K562 (cell line): Measurements from ENCODE around the gene KLRF1. TPM values are rescaled to one million over a fixed set of nuclear protein-coding genes. Genes with fewer than 3 reads are reported as not detected.

ENCODE experiments used
- ATAC-seq: fragments of 200-7000 bp; cut with Tn5 transposase; 3 replicates; pipeline ENCODE4 v1.9.1; 2020; ENCODE audit warnings: moderate library complexity
- BruUV-seq: library from RNA; stranded (reverse); fragments of 400-500 nt; replicated peaks from 2 replicates; lab custom pipeline; 2021; lab: Mats Ljungman, UMichigan
- CTCF ChIA-PET: fragments of 300-600 bp; formaldehyde crosslinking; extraction: SDS; loops from one replicate; lab custom pipeline; 2021; ENCODE audit warnings: low intra/inter-chr PET ratio; lab: Yijun Ruan, JAX
- POLR2A ChIA-PET: fragments of 300-600, 350-650 bp; sonication (Branson Sonifier 250); formaldehyde crosslinking; extraction: SDS; loops from one replicate; lab custom pipeline; 2021; ENCODE audit warnings: antibody characterized with exemption, inconsistent platforms; lab: Yijun Ruan, JAX
- DNase-seq, 4 experiments: peaks; one replicate each; pipeline versions ENCODE4 v3.0.0 to v3.0.0-alpha.2; 2011 to 2018; ENCODE audit warnings: low spot score in 3 of 4, mixed read lengths in 3 of 4; ENCODE audit errors: extremely low read depth in 1 of 4
- FAIRE-seq: peaks from 2 replicates; lab custom pipeline; 2011; peaks lifted over from hg19 to GRCh38; lab: Jason Lieb, UNC
- H2AFZ ChIP-seq: 2 replicates; pipeline ENCODE4 v1.6.0; 2011; ENCODE audit warnings: low read depth, low read length, control low read depth, inconsistent platforms
- H3K27ac ChIP-seq: fragments of 200-600 bp; 3 replicates; pipeline ENCODE4 v1.8.0; 2011; ENCODE audit warnings: low read depth, mild to moderate bottlenecking, control low read depth, inconsistent platforms, low read length, moderate library complexity, mixed read lengths; ENCODE audit errors: extremely low read depth
- H3K27me3 ChIP-seq, 2 experiments: fragments of 300-600 bp in 1 of 2; 2 replicates in 1 of 2; 3 replicates in 1 of 2; pipeline versions ENCODE4 v1.6.0 to v1.8.0; 2011; ENCODE audit warnings: inconsistent platforms in 2 of 2, low read length in 2 of 2, mild to moderate bottlenecking in 1 of 2, mixed read lengths in 1 of 2, moderate library complexity in 1 of 2; ENCODE audit not compliant: control insufficient read depth in 2 of 2, insufficient read depth in 2 of 2
- H3K36me3 ChIP-seq: fragments of 300-600 bp; 3 replicates; pipeline ENCODE4 v1.8.0; 2011; ENCODE audit warnings: mild to moderate bottlenecking, low read length, inconsistent platforms; ENCODE audit not compliant: control insufficient read depth, insufficient read depth
- H3K4me1 ChIP-seq, 2 experiments: fragments of 200-600 bp in 1 of 2; replicated peaks in 1 of 2; 2 replicates in 1 of 2; 3 replicates in 1 of 2; pipeline versions ENCODE4 v1.5.1 to v1.8.0; 2011; ENCODE audit warnings: inconsistent platforms in 2 of 2, low read length in 2 of 2, mild to moderate bottlenecking in 1 of 2, mixed read lengths in 1 of 2, moderate library complexity in 1 of 2; ENCODE audit not compliant: control insufficient read depth in 2 of 2, insufficient read depth in 2 of 2
- H3K4me2 ChIP-seq: 2 replicates; pipeline ENCODE4 v1.6.1; 2011; ENCODE audit warnings: low read length, control low read depth, inconsistent platforms, mixed read lengths; ENCODE audit not compliant: insufficient read depth
- H3K4me3 ChIP-seq: fragments of 200-600 bp; sonication (generic), shearing (Covaris generic); 2 replicates; pipeline ENCODE4 v1.5.1; 2016; ENCODE audit warnings: control low read depth, inconsistent platforms
- H3K79me2 ChIP-seq: fragments of 200-600 bp; 3 replicates; pipeline ENCODE4 v1.8.0; 2011; ENCODE audit warnings: low read length, inconsistent platforms; ENCODE audit not compliant: control insufficient read depth, insufficient read depth
- H3K9ac ChIP-seq, 2 experiments: 2 replicates each; pipeline versions ENCODE4 v1.6.0 to v1.6.1; 2011; ENCODE audit warnings: low read depth in 2 of 2, low read length in 2 of 2, control low read depth in 1 of 2, inconsistent platforms in 1 of 2, mild to moderate bottlenecking in 1 of 2, mixed read lengths in 1 of 2; ENCODE audit not compliant: insufficient read depth in 1 of 2
- H3K9me1 ChIP-seq: one replicate; pipeline ENCODE4 v1.6.0; 2011; ENCODE audit warnings: inconsistent platforms, mild to moderate bottlenecking, low read length, moderate library complexity; ENCODE audit not compliant: control insufficient read depth, insufficient read depth
- H3K9me3 ChIP-seq: replicated peaks from 2 replicates; pipeline ENCODE4 v1.5.1; 2011; ENCODE audit warnings: low read depth, low read length, inconsistent platforms; ENCODE audit not compliant: control insufficient read depth, insufficient read depth
- H4K20me1 ChIP-seq: replicated peaks from 2 replicates; pipeline ENCODE4 v1.6.1; 2011; ENCODE audit warnings: low read length, inconsistent platforms, mixed read lengths; ENCODE audit not compliant: control insufficient read depth, insufficient read depth
- BACH1 ChIP-seq: fragments of 200-800 bp; sonication (Bioruptor generic); IDR thresholded peaks from 2 replicates; pipeline ENCODE4 v1.6.1; 2016; ENCODE audit warnings: missing genetic modification characterization, missing compliant biosample characterization
- RAD21 ChIP-seq, 2 experiments: fragments of 250-450 bp in 1 of 2; fragments of 450-650 bp in 1 of 2; sonication (Bioruptor Pico) in 1 of 2; formaldehyde crosslinking in 1 of 2; IDR thresholded peaks in 1 of 2; conservative IDR thresholded peaks in 1 of 2; 2 replicates each; pipeline versions ENCODE4 v1.4.0 to v1.8.0; 2020 to 2022; ENCODE audit warnings: mild to moderate bottlenecking in 2 of 2, moderate library complexity in 1 of 2
- SAFB ChIP-seq: fragments of 200-400 bp; formaldehyde crosslinking; IDR thresholded peaks from 2 replicates; pipeline ENCODE4 v1.6.1; 2017; ENCODE audit warnings: low read depth, low read length, borderline replicate concordance
- whole genome bisulfite sequencing: fragments of 100-300 bp; shearing (Covaris generic); methylation state at CpG from one replicate; pipeline ENCODE4 v1.1.6; 2016; ENCODE audit warnings: low coverage, mixed read lengths; ENCODE audit not compliant: insufficient coverage; ENCODE audit errors: missing lambda C conversion rate; 5-methylcytosine and 5-hydroxymethylcytosine counted together
- in situ Hi-C: fragments of 300-500 bp; cut with MboI; formaldehyde crosslinking; loops from 4 replicates; pipeline ENCODE4 v1.15.0; 2018; ENCODE audit warnings: inconsistent platforms, mixed read lengths
- intact Hi-C: fragments of 100-400 bp; cut with micrococcal nuclease; formaldehyde crosslinking; loops from 2 replicates; pipeline ENCODE4 v1.14.2; 2022
- polyA plus RNA-seq, 8 experiments: library from polyadenylated mRNA; depleted of rRNA in 4 of 8; stranded (reverse) in 5 of 8; unstranded in 3 of 8; fragments of >200 nt; fragmentation: Nextera tagmentation in 2 of 8; fragmentation: Illumina TruSeq in 1 of 8; extraction: Ambion mirVana in 2 of 8; extraction: Trizol in 1 of 8; gene quantifications; 2 replicates each; pipeline versions ENCODE4 v1.2.1 to v1.2.3, GENCODE V29; 2011 to 2014; ENCODE audit warnings: inconsistent platforms in 1 of 8, missing spikeins in 1 of 8
- total RNA-seq, 7 experiments: library from RNA; depleted of rRNA in 6 of 7; stranded (reverse); fragments of >200 nt in 6 of 7; fragmentation: Illumina TruSeq in 2 of 7; extraction: Trizol in 2 of 7; gene quantifications; 2 replicates each; pipeline versions ENCODE4 v1.2.1 to v1.2.3, GENCODE V29; 2011 to 2021; ENCODE audit warnings: low replicate concordance in 1 of 7
- TF ChIP-seq, protein P1 (sequence below): IDR thresholded peaks from 2 replicates; pipeline ENCODE4 v1.6.1; 2011; ENCODE audit warnings: borderline replicate concordance, low read depth, mild to moderate bottlenecking, moderate library complexity, low read length; ENCODE audit not compliant: insufficient read depth, poor library complexity, severe bottlenecking
- TF ChIP-seq, protein P2 (sequence below): sonication (generic); formaldehyde crosslinking; IDR thresholded peaks from 2 replicates; pipeline ENCODE4 v1.8.0; 2022; ENCODE audit warnings: mild to moderate bottlenecking, missing genetic modification reagents, borderline replicate concordance
- TF ChIP-seq, protein P3 (sequence below): fragments of 250-450 bp; sonication (Bioruptor Pico); IDR thresholded peaks from 2 replicates; pipeline ENCODE4 v1.4.0; 2020; ENCODE audit warnings: mild to moderate bottlenecking, moderate library complexity, borderline replicate concordance
- TF ChIP-seq, protein P4 (sequence below): fragments of 450-650 bp; IDR thresholded peaks from 2 replicates; pipeline ENCODE4 v1.6.1; 2018; ENCODE audit warnings: mild to moderate bottlenecking, low read depth; ENCODE audit not compliant: partially characterized antibody

Gene KLRF1
- total and polyA plus RNA-seq, 9 of the 15 experiments (the other 6 are each of a cell fraction or from before 2014, with no cell fraction given): 0.48 to 1.8 (median 1.1) TPM

DNA sequence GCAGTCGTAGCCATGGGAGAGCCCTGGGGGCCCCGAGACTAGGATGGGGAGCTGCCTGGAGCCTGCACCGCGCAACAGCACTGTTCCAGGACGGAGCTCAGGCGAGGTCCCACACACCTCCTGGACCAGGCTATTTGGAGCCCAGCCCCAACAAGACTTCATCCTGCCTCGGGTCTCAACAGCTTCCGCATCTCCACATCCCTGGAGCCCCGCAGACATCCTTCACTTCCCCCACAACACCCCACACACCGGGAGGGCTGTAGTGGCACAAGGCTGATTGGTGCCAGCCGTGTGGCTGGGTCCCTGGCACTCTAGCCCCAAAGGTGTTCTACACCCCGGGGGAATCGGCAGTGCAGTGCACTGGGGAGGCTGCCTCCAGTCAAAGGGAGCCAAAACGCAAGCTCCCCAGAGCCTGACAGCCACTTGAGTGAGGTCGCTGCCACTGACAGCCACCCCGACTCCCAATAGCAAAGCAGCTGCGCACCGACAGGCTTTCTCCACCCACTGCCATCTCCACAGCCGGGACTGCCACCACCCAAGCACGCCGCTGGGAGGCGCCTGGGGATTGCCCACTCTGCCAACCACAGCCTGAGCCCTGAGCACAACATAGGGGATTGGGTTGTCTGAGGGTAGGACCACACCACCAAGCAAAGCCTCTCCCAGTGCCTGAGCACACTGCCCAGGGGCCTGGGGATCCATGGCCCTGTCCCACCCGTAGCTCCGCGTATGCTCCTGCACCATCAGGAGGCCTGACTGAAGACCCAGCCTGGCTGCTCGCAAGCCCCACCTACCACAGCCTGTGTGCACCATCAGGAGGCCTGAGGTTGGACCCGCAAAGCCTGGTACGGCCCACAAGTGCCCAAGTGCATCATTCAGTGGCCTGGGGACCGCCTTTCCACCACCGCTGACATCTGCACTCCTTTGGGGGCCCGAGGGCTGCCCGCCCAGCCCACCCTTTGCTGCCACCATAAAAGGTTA, 13.2 kb upstream of the KLRF1 start:
- no peaks in the 10 kb centered on the region for H3K9me1 ChIP-seq
- no TSS peak for BruUV-seq
- ChIA-PET POLR2A (interaction anchor here (0.6 kb wide), 2 partner anchors 14 to 24 kb away, joined by 4 read pairs; no protein-coding TSS in a partner anchor), CTCF (interaction anchor here (1.2 kb wide), 1 partner anchor 112 kb away, joined by 3 read pairs; no protein-coding TSS in a partner anchor)
- H3K9me3 ChIP-seq: no peaks in the 10 kb centered on the region
- H3K27ac ChIP-seq: no peak overlapping the region
- intact Hi-C loops (loop anchor here (1.0 kb wide), 2 partner anchors 94 to 111 kb away; no protein-coding TSS in a partner anchor), in situ Hi-C loops (loop anchor here (25.0 kb wide), 1 partner anchor 323 kb away; the partner anchor contains the start of gene CLEC7A)
- peak overlapping the region in 1 of 2 experiments; percentile 81; a peak in 2 of 4 replicates for H3K9ac ChIP-seq
- H3K79me2 ChIP-seq: no peaks in the 10 kb centered on the region
- FAIRE-seq (no peak), DNase-seq (peak; percentile 46 to 63 (median 54)), ATAC-seq (peak; percentile 98)
- no peaks in the 10 kb centered on the region for H4K20me1 ChIP-seq
- peak overlapping the region; percentile 50; the same call in 1 of the 2 replicates for H2AFZ ChIP-seq
- H3K27me3 ChIP-seq: no peaks in the 10 kb centered on the region
- 25% methylated on average over 19 of the region's 32 CpGs for WGBS
- peak overlapping the region; percentile 57 for H3K4me2 ChIP-seq
- no peaks in the 10 kb centered on the region for H3K36me3 ChIP-seq
- H3K4me3 ChIP-seq: no peak overlapping the region
- H3K4me1 ChIP-seq: peaks cover 0 to 10% of the 10 kb centered on the region in 2 experiments; a peak in 2 of 5 replicates
- TF ChIP-seq, protein P1, sequence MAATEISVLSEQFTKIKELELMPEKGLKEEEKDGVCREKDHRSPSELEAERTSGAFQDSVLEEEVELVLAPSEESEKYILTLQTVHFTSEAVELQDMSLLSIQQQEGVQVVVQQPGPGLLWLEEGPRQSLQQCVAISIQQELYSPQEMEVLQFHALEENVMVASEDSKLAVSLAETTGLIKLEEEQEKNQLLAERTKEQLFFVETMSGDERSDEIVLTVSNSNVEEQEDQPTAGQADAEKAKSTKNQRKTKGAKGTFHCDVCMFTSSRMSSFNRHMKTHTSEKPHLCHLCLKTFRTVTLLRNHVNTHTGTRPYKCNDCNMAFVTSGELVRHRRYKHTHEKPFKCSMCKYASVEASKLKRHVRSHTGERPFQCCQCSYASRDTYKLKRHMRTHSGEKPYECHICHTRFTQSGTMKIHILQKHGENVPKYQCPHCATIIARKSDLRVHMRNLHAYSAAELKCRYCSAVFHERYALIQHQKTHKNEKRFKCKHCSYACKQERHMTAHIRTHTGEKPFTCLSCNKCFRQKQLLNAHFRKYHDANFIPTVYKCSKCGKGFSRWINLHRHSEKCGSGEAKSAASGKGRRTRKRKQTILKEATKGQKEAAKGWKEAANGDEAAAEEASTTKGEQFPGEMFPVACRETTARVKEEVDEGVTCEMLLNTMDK: peak; percentile 66
- TF ChIP-seq, protein P2, sequence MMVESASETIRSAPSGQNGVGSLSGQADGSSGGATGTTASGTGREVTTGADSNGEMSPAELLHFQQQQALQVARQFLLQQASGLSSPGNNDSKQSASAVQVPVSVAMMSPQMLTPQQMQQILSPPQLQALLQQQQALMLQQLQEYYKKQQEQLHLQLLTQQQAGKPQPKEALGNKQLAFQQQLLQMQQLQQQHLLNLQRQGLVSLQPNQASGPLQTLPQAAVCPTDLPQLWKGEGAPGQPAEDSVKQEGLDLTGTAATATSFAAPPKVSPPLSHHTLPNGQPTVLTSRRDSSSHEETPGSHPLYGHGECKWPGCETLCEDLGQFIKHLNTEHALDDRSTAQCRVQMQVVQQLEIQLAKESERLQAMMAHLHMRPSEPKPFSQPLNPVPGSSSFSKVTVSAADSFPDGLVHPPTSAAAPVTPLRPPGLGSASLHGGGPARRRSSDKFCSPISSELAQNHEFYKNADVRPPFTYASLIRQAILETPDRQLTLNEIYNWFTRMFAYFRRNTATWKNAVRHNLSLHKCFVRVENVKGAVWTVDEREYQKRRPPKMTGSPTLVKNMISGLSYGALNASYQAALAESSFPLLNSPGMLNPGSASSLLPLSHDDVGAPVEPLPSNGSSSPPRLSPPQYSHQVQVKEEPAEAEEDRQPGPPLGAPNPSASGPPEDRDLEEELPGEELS (CRISPR knock-in tag): no peak
- TF ChIP-seq, protein P3, sequence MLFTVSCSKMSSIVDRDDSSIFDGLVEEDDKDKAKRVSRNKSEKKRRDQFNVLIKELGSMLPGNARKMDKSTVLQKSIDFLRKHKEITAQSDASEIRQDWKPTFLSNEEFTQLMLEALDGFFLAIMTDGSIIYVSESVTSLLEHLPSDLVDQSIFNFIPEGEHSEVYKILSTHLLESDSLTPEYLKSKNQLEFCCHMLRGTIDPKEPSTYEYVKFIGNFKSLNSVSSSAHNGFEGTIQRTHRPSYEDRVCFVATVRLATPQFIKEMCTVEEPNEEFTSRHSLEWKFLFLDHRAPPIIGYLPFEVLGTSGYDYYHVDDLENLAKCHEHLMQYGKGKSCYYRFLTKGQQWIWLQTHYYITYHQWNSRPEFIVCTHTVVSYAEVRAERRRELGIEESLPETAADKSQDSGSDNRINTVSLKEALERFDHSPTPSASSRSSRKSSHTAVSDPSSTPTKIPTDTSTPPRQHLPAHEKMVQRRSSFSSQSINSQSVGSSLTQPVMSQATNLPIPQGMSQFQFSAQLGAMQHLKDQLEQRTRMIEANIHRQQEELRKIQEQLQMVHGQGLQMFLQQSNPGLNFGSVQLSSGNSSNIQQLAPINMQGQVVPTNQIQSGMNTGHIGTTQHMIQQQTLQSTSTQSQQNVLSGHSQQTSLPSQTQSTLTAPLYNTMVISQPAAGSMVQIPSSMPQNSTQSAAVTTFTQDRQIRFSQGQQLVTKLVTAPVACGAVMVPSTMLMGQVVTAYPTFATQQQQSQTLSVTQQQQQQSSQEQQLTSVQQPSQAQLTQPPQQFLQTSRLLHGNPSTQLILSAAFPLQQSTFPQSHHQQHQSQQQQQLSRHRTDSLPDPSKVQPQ: no peak
- TF ChIP-seq RAD21 (CRISPR knock-in tag; conservative IDR thresholded peaks at IDR 0.05 in 1 of 2, IDR thresholded peaks at IDR 0.05 in 1 of 2): peak; percentile 46 to 71
- TF ChIP-seq, protein P4, sequence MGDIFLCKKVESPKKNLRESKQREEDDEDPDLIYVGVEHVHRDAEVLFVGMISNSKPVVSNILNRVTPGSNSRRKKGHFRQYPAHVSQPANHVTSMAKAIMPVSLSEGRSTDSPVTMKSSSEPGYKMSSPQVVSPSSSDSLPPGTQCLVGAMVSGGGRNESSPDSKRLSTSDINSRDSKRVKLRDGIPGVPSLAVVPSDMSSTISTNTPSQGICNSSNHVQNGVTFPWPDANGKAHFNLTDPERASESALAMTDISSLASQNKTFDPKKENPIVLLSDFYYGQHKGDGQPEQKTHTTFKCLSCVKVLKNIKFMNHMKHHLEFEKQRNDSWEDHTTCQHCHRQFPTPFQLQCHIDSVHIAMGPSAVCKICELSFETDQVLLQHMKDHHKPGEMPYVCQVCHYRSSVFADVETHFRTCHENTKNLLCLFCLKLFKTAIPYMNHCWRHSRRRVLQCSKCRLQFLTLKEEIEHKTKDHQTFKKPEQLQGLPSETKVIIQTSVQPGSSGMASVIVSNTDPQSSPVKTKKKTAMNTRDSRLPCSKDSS: no peak
- peak; percentile 63; the same call in 1 of the 2 replicates for TF ChIP-seq SAFB
- no peak for TF ChIP-seq BACH1 (tag)
